HEK293 (cell line): ENCODE results near the gene OAT.

Source experiments
- CTCF ChIA-PET: fragments of 350-600 bp; formaldehyde crosslinking; extraction: SDS; loops from one replicate; lab custom pipeline; 2021; ENCODE audit warnings: antibody characterized with exemption; lab: Yijun Ruan, JAX
- POLR2A ChIA-PET: fragments of 300-600 bp; formaldehyde crosslinking; extraction: SDS; loops from one replicate; lab custom pipeline; 2020; ENCODE audit warnings: antibody characterized with exemption, inconsistent platforms; lab: Yijun Ruan, JAX
- H3K27ac ChIP-seq: fragments of 200-500 bp; sonication (Bioruptor generic); 2 replicates; pipeline ENCODE4 v1.5.1; 2014; ENCODE audit warnings: low read depth, low read length, control low read depth, inconsistent platforms; ENCODE audit errors: extremely low read depth
- H3K36me3 ChIP-seq, 2 experiments: fragments of 200-500 bp in 1 of 2; sonication (Bioruptor generic) in 1 of 2; 1 replicate in 1 of 2; 2 replicates in 1 of 2; pipeline ENCODE4 v1.5.1; 2014 to 2017; ENCODE audit warnings: inconsistent platforms in 2 of 2, low read length in 2 of 2; ENCODE audit not compliant: control insufficient read depth in 2 of 2, insufficient read depth in 1 of 2
- H3K4me1 ChIP-seq: fragments of 200-500 bp; sonication (Bioruptor generic); 2 replicates; pipeline ENCODE4 v1.5.1; 2014; ENCODE audit warnings: mild to moderate bottlenecking, low read length, inconsistent platforms; ENCODE audit not compliant: control insufficient read depth, insufficient read depth
- H3K4me3 ChIP-seq: 2 replicates; pipeline ENCODE4 v1.5.1; 2011; ENCODE audit warnings: low read depth, mild to moderate bottlenecking, control low read depth, low read length, moderate library complexity
- H3K9me3 ChIP-seq: fragments of 200-500 bp; sonication (Bioruptor generic); 2 replicates; pipeline ENCODE4 v1.5.1; 2014; ENCODE audit warnings: low read depth, low read length, inconsistent platforms; ENCODE audit not compliant: control insufficient read depth, insufficient read depth
- GLI4 ChIP-seq: fragments of 450-650 bp; formaldehyde crosslinking; IDR thresholded peaks from 2 replicates; pipeline ENCODE4 v1.5.1; 2016; ENCODE audit warnings: missing biosample characterization, missing genetic modification characterization
- GLIS1 ChIP-seq: fragments of 450-650 bp; formaldehyde crosslinking; IDR thresholded peaks from 2 replicates; pipeline ENCODE4 v1.5.1; 2016; ENCODE audit warnings: missing biosample characterization, missing genetic modification characterization
- MEIS1 ChIP-seq: sonication (generic); formaldehyde crosslinking; IDR thresholded peaks from 2 replicates; pipeline ENCODE4 v1.8.1; 2022; ENCODE audit warnings: missing genetic modification reagents, mild to moderate bottlenecking, borderline replicate concordance
- MYNN ChIP-seq: fragments of 450-650 bp; formaldehyde crosslinking; IDR thresholded peaks from 2 replicates; pipeline ENCODE4 v1.5.1; 2016; ENCODE audit warnings: missing biosample characterization, missing genetic modification characterization, borderline replicate concordance
- OVOL3 ChIP-seq: fragments of 450-650 bp; formaldehyde crosslinking; IDR thresholded peaks from 2 replicates; pipeline ENCODE4 v1.5.1; 2016; ENCODE audit warnings: missing biosample characterization, missing genetic modification characterization
- TRIM28 ChIP-seq: IDR thresholded peaks from 2 replicates; pipeline ENCODE4 v1.6.1; 2011; ENCODE audit warnings: low read length, control low read depth, borderline replicate concordance
- ZFP3 ChIP-seq: fragments of 450-650 bp; formaldehyde crosslinking; IDR thresholded peaks from 2 replicates; pipeline ENCODE4 v1.5.1; 2016; ENCODE audit warnings: low read depth, missing biosample characterization, missing genetic modification characterization
- ZNF16 ChIP-seq: fragments of 450-650 bp; formaldehyde crosslinking; IDR thresholded peaks from 2 replicates; pipeline ENCODE4 v1.5.1; 2016; ENCODE audit warnings: low read depth, missing biosample characterization, missing genetic modification characterization
- ZNF174 ChIP-seq: fragments of 450-650 bp; formaldehyde crosslinking; IDR thresholded peaks from 2 replicates; pipeline ENCODE4 v1.5.0; 2017; ENCODE audit warnings: missing biosample characterization, mild to moderate bottlenecking, missing genetic modification characterization
- ZNF302 ChIP-seq: fragments of 450-650 bp; formaldehyde crosslinking; IDR thresholded peaks from 2 replicates; pipeline ENCODE4 v1.5.1; 2016; ENCODE audit warnings: missing biosample characterization, missing genetic modification characterization, low read depth
- ZNF416 ChIP-seq: fragments of 450-650 bp; formaldehyde crosslinking; IDR thresholded peaks from 2 replicates; pipeline ENCODE4 v1.5.1; 2016; ENCODE audit warnings: missing biosample characterization, missing genetic modification characterization
- ZNF433 ChIP-seq: fragments of 450-650 bp; formaldehyde crosslinking; IDR thresholded peaks from 2 replicates; pipeline ENCODE4 v1.5.1; 2016; ENCODE audit warnings: missing biosample characterization, missing genetic modification characterization, low read depth
- ZNF501 ChIP-seq: fragments of 450-650 bp; formaldehyde crosslinking; IDR thresholded peaks from 2 replicates; pipeline ENCODE4 v1.5.1; 2016; ENCODE audit warnings: missing biosample characterization, missing genetic modification characterization
- ZNF544 ChIP-seq: fragments of 450-650 bp; formaldehyde crosslinking; IDR thresholded peaks from 2 replicates; pipeline ENCODE4 v1.5.0; 2017; ENCODE audit warnings: missing biosample characterization, missing genetic modification characterization
- ZNF610 ChIP-seq: fragments of 450-650 bp; formaldehyde crosslinking; IDR thresholded peaks from 2 replicates; pipeline ENCODE4 v1.5.1; 2016; ENCODE audit warnings: missing biosample characterization, missing genetic modification characterization, borderline replicate concordance
- ZNF664 ChIP-seq: fragments of 450-650 bp; formaldehyde crosslinking; IDR thresholded peaks from 2 replicates; pipeline ENCODE4 v1.5.1; 2016; ENCODE audit warnings: missing biosample characterization, missing genetic modification characterization
- ZNF670 ChIP-seq: fragments of 450-650 bp; formaldehyde crosslinking; IDR thresholded peaks from 2 replicates; pipeline ENCODE4 v1.5.1; 2016; ENCODE audit warnings: missing biosample characterization, missing genetic modification characterization, low read depth
- ZNF777 ChIP-seq: fragments of 450-650 bp; formaldehyde crosslinking; IDR thresholded peaks from 2 replicates; pipeline ENCODE4 v1.5.1; 2017; ENCODE audit warnings: missing biosample characterization, missing genetic modification characterization, borderline replicate concordance
- ZNF791 ChIP-seq: fragments of 450-650 bp; formaldehyde crosslinking; IDR thresholded peaks from 2 replicates; pipeline ENCODE4 v1.5.1; 2016; ENCODE audit warnings: missing biosample characterization, missing genetic modification characterization
- TF ChIP-seq, protein P1 (sequence below): fragments of 450-650 bp; formaldehyde crosslinking; IDR thresholded peaks from 2 replicates; pipeline ENCODE4 v1.5.1; 2016; ENCODE audit warnings: missing biosample characterization, missing genetic modification characterization
- TF ChIP-seq, protein P2 (sequence below): fragments of 450-650 bp; formaldehyde crosslinking; IDR thresholded peaks from 2 replicates; pipeline ENCODE4 v1.5.1; 2016; ENCODE audit warnings: missing biosample characterization, missing genetic modification characterization
- TF ChIP-seq, protein P3 (sequence below): fragments of 450-650 bp; formaldehyde crosslinking; IDR thresholded peaks from 2 replicates; pipeline ENCODE4 v1.5.1; 2016; ENCODE audit warnings: missing biosample characterization, missing genetic modification characterization

Gene OAT

DNA sequence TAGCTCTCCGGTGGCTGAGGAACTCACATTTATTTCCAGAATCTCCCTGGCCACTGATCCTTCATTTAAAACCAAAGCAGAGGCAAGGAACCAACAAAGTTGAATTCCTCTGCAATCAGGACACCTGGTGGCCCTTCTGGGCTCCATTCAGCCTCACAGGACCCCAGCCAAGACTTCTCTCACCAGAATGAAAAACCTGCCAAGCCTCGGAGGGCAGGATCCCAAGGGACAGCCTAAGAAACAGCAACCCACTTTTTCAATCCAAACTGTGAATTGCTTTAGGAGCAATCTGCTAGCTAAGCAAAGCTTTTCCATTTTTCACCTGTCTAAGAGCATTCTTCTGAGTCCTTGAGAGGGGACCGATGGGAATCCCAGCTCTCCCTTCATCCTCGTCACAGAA lies 34.6 kb downstream of the OAT start (continued):
- TF ChIP-seq, protein P1, sequence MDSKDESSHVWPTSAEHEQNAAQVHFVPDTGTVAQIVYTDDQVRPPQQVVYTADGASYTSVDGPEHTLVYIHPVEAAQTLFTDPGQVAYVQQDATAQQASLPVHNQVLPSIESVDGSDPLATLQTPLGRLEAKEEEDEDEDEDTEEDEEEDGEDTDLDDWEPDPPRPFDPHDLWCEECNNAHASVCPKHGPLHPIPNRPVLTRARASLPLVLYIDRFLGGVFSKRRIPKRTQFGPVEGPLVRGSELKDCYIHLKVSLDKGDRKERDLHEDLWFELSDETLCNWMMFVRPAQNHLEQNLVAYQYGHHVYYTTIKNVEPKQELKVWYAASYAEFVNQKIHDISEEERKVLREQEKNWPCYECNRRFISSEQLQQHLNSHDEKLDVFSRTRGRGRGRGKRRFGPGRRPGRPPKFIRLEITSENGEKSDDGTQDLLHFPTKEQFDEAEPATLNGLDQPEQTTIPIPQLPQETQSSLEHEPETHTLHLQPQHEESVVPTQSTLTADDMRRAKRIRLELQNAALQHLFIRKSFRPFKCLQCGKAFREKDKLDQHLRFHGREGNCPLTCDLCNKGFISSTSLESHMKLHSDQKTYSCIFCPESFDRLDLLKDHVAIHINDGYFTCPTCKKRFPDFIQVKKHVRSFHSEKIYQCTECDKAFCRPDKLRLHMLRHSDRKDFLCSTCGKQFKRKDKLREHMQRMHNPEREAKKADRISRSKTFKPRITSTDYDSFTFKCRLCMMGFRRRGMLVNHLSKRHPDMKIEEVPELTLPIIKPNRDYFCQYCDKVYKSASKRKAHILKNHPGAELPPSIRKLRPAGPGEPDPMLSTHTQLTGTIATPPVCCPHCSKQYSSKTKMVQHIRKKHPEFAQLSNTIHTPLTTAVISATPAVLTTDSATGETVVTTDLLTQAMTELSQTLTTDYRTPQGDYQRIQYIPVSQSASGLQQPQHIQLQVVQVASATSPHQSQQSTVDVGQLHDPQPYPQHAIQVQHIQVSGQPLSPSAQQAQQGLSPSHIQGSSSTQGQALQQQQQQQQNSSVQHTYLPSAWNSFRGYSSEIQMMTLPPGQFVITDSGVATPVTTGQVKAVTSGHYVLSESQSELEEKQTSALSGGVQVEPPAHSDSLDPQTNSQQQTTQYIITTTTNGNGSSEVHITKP: no peak
- TF ChIP-seq, protein P2, sequence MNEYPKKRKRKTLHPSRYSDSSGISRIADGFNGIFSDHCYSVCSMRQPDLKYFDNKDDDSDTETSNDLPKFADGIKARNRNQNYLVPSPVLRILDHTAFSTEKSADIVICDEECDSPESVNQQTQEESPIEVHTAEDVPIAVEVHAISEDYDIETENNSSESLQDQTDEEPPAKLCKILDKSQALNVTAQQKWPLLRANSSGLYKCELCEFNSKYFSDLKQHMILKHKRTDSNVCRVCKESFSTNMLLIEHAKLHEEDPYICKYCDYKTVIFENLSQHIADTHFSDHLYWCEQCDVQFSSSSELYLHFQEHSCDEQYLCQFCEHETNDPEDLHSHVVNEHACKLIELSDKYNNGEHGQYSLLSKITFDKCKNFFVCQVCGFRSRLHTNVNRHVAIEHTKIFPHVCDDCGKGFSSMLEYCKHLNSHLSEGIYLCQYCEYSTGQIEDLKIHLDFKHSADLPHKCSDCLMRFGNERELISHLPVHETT (tag by site-specific recombination): no peak
- TF ChIP-seq ZNF670 (tag by site-specific recombination): no peak
- TF ChIP-seq ZNF16 (tag by site-specific recombination): no peak
- no peak for TF ChIP-seq MYNN (tag by site-specific recombination)

DNA sequence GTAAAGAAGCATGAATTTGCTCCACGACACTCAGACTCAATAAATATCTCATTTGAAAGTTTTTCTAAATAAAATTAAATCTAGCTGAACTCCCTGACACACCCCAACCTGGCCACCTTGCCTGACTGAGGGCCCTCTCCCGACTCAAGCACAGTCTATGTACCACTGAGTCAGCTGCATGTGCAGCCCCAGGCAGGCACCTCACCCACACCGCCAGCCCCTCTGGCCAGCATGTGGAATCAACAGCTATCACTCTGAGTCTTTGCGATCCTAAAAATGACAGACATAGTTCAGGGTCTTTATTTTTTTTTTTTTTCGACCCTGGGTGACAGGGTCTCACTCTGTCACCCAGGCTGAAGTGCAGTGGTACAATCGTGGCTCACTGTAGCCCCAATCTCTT lies 35.2 kb downstream of the OAT start:
- no peak for TF ChIP-seq ZNF174 (tag by site-specific recombination)
- TF ChIP-seq ZNF664: no peak
- no peak for TF ChIP-seq GLI4
- TF ChIP-seq TRIM28: no peak
- no peak for TF ChIP-seq ZNF433 (tag by site-specific recombination)
- no peak for TF ChIP-seq OVOL3 (tag by site-specific recombination)
- no peak for TF ChIP-seq GLIS1
- TF ChIP-seq ZNF302 (tag by site-specific recombination): no peak
- TF ChIP-seq ZNF416 (tag by site-specific recombination): no peak
- TF ChIP-seq MEIS1: no peak
- TF ChIP-seq, protein P3, sequence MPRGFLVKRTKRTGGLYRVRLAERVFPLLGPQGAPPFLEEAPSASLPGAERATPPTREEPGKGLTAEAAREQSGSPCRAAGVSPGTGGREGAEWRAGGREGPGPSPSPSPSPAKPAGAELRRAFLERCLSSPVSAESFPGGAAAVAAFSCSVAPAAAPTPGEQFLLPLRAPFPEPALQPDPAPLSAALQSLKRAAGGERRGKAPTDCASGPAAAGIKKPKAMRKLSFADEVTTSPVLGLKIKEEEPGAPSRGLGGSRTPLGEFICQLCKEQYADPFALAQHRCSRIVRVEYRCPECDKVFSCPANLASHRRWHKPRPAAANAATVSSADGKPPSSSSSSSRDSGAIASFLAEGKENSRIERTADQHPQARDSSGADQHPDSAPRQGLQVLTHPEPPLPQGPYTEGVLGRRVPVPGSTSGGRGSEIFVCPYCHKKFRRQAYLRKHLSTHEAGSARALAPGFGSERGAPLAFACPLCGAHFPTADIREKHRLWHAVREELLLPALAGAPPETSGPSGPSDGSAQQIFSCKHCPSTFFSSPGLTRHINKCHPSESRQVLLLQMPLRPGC (tag by site-specific recombination): no peak
- TF ChIP-seq ZNF544: no peak
- no peak for TF ChIP-seq ZNF501 (tag by site-specific recombination)
- TF ChIP-seq ZFP3 (tag by site-specific recombination): no peak
- no peak for TF ChIP-seq ZNF791 (tag by site-specific recombination)
- TF ChIP-seq ZNF610 (tag by site-specific recombination): no peak
- no peak for TF ChIP-seq ZNF777 (tag by site-specific recombination)
- ChIA-PET CTCF (interaction anchor here (0.6 to 2.3 kb wide), 3 partner anchors 20 to 388 kb away, joined by 4 to 17 read pairs (median 5); no protein-coding TSS in a partner anchor), POLR2A (no interaction called here)

More for the DNA sequence above, 35.2 kb downstream of the OAT start:
- H3K36me3 ChIP-seq: no peaks in the 10 kb centered on the region
- no peak overlapping the region for H3K4me3 ChIP-seq
- H3K4me1 ChIP-seq: no peaks in the 10 kb centered on the region
- no peaks in the 10 kb centered on the region for H3K9me3 ChIP-seq
- H3K27ac ChIP-seq: no peak overlapping the region
